GM19351 (cell line): Measurements from ENCODE around the gene MAGI2.

Source experiments
- ATAC-seq: cut with Tn5 transposase; IDR thresholded peaks from one replicate; pipeline ENCODE4 v1.9.1; 2021; ENCODE audit warnings: mild to moderate bottlenecking, moderate library complexity; ENCODE audit not compliant: unreplicated experiment

Gene MAGI2

DNA sequence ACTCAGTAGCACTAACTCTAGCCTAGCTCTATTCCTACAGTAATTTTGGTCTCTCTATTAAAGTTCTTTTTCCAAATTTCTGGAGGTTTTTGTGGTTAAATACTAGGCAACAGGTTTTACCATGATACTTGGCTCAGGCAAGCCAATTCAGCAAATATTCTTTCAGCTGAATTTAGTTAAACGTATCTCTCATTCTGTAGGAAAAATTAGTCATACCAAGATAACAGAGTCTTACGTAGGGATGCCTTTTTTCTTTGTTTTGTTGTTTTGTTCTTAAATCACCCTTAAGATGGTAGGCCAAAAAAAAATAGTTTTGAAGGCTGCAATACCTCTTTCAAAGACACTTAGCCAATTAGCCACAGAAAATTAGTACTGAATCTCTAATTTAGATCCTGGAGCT lies 180.5 kb downstream of the MAGI2 start:
- ATAC-seq: no peak

DNA sequence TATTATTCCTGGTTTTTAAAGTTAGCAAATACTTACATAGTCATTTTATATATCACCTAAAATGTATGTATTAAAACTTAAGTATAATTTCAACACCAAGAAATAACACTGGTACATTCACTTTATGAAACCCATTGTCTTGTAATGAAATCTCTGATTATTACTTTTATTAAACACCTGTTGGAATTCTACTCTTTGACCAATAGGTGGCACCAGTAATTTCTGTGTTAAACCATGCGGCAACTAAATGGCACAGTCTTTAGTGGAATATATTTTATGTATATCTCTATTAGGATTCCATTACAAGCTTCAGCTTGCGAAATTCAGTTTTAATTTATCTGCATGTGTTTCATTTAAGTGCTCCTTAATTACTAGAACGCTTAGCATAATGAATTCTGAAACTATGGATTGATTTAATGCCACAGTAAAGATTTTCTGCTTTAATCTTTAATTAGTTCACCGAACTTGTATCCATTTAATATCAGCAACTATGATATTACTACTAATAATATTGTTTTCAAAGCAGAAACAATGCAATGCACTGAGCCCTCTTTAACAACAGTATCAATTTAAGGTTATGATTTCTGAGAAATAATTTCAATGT lies 181.3 kb downstream of the MAGI2 start:
- peak; percentile 87 for ATAC-seq

DNA sequence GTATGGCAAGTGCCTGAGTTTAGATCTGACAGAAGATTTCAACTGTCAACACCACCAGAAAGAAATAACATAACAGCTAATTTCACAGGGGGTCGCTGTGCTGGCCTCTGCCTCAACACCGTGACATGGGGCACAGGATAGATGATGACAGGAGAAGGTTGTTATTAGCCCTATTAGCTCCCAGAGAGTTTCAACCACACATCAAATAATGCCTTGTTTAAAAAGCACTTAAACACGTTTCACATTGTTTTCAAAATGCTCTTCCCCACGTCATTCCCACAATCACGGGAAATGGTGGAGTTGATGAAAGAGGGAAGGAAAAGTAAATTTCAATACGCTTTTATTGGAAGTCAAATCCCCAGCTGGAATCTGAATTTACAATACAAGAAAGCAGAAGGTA lies 184.7 kb downstream of the MAGI2 start:
- no peak for ATAC-seq

DNA sequence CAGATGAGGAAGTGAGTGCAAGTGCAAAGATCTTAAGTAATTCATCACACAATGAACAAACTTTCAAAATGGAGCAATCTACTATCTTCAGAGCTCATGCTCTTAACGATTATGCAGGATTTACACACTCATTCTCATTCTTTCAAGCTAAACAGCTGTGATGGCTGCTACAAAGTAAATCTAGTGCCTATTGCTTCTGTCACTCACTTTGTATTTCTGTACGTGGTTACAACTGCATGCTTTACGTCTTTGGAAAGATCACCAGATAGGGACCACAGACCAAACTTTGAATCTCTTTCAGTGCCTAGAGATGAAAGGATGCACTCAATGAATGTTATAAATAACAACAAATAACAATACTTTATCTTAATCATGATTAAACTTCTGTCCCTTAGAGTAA lies 194.6 kb downstream of the MAGI2 start:
- no peak for ATAC-seq

DNA sequence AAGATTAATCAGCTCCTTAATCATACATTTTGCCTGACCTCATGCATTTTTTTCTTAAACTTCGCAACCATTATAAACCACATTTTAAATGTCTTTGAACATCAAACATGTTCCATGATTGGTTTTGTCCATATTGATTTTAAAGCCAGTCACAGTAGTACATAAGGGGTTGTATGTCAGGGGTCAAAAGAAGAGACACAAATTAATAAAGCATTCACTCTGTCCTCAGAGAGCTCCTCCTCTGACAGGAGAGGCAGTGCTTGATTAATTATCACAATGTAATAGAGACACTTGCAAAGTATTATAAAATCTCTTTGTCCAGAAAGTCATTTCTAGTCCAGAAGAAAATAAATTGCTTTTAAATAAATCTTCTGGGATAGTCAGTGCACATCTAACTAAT lies 195.5 kb downstream of the MAGI2 start:
- no peak for ATAC-seq

DNA sequence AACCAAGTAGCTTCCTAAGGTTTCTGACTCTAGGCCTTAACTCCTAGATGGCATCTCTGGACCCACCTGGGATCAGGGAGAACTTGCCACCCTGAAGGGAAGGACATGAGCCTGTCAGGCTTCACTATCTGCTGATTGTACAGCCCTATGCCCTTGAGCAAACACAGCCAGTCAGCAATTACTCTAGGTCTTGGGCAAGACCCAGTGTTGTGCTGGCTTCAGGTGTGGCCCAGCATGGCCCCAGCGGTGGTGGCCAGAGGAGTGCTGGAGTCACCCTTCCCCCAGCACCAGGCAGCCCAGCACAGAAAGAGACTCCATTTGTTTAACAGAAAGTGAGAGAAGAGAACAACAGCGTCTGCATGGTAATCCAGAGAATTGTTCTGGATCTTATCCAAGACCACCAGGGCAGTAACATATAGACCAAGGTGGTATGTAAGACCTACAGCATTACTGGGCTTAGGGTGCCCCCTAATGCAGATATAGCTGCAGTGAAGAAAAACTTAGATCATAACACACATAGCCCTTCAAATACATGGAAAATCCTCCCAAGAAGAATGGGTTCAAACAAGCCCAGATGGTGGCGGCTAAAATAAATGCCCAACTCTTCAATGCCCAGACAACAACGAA lies 207.7 kb downstream of the MAGI2 start:
- ATAC-seq: no peak

DNA sequence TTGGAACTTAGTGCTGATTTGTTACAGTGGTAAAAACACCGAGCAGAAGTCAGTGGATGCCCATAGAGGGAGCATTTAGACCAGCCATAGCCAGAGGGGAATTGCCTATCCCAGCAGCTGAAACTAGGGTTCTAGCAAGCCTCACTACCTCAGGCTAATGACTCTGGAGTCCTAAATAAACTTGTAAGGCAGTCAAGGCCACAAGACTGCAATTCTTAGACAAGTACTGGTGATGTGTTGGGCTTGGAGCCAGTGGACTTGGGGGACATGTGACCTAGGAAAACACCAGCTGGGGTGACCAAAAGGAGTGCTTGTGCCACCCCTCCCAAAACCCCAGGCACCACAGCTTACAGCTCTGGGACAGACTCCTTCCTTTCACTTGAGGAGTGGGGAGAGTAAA lies 209.0 kb downstream of the MAGI2 start:
- ATAC-seq: no peak

DNA sequence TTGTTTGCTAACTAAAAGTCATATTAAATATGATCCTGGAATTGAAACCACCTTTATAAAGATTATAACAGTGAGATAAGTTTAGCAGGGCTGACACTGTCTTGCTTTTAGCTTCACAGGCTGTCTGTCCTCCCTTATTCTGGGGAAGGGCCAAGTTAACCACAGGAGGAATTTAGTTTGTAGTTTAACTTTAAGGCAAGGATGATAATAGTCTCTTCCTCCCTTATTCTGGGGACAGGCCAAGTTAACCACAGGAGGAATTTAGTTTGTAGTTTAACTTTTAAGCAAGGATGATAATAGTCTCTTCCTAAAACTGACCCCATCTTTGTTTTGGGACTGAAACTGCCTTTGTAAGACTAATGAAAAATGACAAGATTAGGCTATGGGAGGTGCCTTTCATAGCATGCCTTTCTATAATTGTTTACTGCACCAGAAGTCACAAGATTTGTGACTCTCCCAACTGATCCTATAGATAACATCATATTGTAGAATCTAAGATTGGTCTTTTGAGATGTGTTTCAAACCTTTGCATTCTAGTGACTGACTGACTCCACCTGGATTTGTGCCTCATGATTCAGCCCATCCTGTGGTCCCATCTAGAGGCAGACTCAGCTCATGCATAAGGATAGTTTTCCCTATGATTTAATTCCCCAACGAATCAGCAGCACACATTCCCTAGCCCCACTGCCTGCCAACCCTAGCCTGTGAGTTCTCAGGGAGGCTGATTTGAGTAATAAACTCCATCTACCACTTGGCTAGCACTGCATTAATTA lies 212.0 kb downstream of the MAGI2 start:
- ATAC-seq: no peak

DNA sequence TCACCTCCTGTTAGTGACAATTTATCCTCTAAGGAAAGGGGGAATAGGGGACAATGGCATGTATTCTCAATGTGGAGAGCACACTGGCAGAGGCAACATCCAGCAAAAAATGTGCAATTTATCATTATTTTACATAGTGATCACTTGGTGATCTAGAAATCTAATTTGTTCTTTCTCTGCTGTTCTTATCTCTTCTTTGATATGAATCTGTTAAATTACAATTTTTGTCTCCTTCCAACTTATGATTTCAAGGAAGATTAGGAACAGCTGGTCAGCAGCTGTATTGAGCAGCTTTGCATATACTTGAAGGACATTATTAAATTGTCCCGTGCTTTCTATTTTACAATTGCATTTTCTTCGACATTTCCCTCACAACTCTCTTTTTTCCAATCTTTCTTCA lies 213.1 kb downstream of the MAGI2 start:
- ATAC-seq: no peak

DNA sequence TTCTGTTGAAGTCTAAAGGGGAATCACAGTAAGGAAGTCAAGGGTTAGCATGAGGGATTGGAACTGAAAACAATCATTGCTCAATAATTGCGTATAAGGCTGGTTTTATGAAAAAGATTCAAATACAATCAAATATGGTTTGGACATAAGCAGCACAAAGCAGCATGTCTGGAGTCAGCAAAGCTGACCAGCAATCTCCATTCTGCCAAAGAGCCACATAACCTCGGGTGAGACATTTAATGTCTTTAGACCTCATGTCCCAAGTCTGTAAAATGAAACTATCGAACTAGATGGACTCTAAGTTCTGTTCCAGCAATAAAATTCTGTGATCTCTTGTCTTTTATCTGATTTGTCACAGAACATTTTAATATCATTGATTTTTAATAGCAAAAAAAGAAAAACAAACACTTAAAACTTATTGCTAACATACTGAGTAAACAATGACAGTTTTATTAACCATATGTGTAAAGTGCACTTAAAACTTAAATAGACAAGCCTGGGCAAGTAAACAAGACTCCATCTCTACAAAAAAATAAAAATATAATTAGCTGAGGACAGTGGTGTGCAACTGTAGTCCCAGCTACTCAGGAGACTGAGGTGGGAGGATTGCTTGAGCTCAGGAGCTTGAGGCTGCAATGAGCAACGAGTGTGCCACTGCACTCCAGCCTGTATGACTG lies 217.0 kb downstream of the MAGI2 start:
- ATAC-seq: no peak

DNA sequence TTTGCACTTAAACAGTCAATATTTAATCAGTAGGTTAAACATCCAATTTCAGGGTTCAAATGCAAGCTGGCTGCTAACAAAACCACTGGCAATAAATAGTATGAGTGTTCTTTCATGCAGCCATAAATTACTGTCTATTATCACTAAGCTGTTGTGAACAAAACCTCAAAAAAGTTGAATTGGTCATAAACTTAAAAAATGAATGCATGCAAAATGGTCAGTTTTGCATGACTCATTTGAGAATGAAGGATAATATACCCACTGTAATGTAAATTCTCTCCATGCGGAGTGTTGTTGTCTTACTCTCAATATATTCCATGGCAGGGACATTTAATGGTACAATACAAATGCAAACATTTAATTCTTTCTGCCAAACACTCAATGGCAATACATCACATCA lies 226.4 kb downstream of the MAGI2 start:
- ATAC-seq: no peak

DNA sequence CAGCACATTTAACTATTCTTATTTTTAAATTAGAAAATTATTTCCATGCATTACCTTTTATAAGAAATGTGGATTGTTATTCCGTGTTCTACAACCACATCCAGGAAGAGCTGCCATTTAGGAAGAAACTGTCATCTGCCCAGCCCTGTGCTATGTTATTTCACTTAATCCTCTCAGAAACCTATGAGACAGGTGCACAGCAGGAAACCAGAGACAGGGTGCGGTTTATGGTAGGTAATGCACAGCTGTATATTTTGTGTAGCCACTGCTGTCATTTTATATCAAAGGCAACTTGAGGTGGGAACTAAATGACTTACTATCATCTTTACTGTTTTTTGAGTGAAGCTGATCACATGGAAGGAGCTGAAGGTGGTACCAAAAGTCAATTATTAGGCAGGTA lies 232.3 kb downstream of the MAGI2 start:
- no peak for ATAC-seq

DNA sequence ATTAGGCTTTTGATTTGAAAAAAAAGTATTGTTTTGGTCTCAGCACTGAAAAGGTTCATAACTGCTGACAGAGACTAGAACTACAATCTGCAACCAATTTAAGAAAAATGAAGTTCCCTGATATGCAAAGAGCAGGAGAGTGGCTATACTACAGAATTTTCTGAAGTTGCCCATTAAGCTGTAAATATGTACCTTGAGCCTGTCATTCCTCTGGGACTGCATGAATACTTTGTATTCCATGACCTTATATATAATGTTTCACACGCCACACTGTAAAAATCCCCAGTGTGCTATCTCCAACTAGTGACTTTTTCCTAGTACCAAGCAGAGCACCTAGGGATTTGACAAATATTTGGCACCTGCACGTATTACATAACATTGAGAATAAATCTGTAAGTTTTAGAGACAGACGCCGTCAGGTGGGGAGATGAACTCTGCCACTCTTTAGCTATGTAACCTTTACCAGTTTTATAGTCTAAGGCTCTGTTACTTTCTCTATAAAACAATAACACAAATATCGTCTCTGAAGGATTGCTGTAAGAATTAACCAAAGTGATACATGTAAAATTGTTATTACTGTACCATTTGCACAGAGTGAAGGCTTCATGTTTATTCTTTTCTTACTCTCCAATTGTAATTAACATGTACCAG lies 235.4 kb downstream of the MAGI2 start:
- ATAC-seq: no peak

DNA sequence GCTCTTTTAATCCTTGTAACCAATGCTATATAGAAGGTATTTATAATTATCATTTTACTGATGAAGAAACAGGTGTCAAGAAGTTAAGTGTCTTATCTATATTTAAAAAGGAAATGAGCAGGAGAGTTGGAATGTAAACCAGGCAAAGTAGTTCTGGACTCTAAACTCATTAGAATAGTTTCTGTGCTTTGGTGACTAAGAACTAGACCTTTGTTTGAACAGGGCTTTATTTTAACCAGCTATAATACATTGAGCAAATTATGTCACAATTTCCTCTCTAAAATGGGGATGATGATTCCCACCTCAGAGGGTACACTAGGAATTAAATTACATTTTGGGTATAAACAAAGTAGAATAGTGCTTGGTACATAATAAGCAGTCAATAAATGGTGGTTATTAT lies 236.0 kb downstream of the MAGI2 start:
- ATAC-seq: no peak

DNA sequence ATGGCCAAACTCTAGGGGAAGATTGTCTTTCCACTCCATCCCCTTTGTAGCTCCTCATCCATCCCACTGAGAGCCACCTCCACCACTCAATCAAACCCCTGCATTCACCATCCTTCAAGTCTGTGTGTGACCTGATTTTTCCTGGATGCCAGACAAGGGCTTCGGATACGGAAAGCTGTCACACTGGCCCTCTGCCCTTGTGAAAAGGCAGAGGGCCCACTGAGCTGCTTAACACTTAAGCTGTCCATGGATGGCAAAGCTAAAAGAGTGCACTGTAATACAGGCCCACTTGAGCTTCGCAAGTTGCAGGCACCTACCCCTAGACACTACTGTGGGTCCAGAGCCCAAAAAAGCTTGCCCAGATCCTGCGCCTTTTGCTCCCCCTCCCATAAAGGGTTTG lies 237.2 kb downstream of the MAGI2 start:
- no peak for ATAC-seq

DNA sequence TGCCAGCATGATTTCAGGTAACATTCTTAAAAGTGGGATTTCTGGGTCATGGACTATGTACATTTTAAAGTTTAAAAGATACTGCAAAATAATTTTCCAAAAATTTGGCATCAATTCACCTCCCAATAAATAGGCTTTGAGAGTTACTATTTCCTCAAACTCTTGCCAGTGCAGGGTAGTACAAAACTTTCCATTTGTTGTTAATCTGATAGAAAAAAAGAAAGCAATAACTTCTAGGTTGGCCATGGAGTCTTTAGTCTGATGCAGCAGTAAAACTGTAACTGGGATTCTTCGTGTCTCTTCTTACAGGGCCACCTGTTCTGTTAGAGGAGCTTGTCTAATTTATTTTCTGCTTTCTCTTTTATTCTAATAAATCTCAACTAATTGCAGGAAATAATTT lies 241.1 kb downstream of the MAGI2 start:
- ATAC-seq: no peak

DNA sequence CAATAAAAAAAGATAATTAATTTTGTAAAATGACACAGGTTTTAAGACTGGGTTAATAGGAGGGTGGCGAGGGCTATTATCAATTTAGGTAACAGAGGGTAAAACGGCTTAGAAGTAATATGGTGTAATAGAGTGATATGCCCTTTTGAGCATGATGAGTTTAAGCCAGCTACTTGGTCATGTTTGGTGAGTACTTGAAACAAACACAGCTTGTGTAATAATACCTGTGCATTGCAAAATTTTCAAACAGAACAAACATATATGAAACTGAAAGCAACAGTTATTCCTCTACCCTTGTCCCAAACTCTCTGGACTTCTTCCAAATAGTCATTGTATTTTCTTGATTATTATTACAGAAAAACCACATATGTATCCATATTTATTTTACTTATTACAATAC lies 241.7 kb downstream of the MAGI2 start:
- no peak for ATAC-seq

DNA sequence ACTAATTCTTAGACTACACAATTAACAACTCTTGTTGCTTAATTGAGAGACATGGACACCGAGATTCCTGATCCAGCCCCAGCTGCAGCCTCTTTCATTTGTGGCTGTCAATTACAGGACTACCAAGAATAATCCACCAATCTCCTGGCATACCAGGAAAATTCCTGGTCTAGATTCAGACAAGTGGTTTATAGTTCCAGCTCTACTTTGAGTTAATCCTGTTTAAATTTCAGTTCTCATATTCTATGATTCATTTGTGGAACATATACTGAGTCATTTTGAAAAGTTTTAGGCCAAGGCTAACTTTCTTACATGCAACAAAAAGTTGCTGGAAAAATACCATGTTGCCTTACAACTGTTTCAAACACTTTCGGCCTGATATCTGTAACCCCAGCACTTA lies 253.5 kb downstream of the MAGI2 start:
- no peak for ATAC-seq

DNA sequence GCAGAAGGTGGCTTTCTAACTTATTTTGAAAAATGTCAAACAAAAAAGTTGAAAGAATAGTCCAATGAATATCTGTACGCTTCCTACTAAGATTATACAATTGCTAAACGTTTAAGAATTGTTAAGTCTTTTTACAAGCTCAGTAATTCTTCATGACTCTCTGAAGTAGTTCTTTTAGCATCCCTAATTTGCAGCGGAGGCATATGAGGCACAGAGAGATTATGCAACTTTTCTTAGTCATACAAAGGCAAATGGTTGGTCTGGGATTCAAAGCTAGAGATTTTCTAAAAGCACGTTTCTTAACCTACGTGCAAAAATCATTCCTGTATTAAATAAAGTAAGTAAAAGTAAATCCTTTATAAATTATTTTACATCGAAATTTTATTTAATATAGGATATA lies 254.2 kb downstream of the MAGI2 start:
- no peak for ATAC-seq

DNA sequence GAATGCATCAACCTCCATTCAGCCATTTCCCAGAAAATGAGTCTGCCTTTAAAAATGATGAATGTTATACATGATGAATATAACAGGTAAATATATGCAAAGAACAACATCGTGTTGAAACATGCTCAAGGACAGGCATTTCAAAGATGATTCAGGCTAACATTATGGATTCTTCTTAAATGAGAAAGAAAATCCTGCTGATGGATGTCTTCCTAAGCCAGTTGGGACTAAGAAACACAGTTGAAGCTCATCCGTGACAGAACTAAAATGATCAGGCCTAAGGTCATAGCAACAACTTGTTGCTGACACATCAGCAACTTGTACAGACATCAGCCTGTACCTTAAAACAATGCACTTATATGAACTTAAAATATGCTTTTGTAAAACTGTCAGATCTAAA lies 267.9 kb downstream of the MAGI2 start:
- no peak for ATAC-seq

DNA sequence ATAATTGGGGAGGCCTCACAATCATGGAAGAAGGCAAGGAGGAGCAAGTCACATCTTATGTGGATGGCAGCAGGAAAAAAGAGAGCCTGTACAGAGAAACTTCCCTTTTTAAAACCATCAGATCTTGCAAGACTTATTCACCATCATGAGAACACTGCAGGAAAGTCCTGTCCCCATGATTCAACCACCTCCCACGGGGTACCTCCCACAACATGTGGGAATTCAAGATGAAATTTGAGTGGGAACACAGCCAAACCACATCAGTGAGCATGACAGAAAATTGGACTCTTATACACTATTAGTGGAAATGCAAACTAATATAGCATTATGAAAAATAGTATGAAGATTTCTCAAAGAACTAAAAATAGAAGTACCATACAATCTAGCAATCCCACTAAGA lies 271.2 kb downstream of the MAGI2 start:
- no peak for ATAC-seq
